ENCODE data around the gene MRPL47. TPM values are rescaled to one million over a fixed set of nuclear protein-coding genes. Genes with fewer than 3 reads are reported as not detected.

MRPL47 gene
- total RNA-seq, 1 donor from 2014 or later: 41.1 TPM

DNA sequence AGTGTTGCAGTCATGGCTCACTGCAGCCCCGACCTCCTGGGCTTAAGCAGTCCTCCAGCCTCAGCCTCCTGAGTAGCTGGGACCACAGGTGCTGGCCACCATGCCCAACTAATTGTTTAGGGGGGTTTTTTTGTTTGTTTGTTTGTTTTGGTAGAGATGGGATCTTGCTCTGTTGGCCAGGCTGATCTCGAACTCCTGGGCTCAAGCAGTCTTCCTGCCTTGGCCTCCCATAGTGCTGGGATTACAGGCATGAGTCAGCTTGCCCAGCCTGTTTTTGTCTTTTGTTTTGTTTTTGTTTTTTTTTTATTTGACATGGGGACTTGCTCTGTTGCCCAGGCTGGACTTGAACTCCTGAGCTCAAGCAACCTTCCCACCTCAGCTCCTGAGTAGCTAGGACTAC, 17.6 kb upstream of the MRPL47 start:
- TF ChIP-seq, protein P1, sequence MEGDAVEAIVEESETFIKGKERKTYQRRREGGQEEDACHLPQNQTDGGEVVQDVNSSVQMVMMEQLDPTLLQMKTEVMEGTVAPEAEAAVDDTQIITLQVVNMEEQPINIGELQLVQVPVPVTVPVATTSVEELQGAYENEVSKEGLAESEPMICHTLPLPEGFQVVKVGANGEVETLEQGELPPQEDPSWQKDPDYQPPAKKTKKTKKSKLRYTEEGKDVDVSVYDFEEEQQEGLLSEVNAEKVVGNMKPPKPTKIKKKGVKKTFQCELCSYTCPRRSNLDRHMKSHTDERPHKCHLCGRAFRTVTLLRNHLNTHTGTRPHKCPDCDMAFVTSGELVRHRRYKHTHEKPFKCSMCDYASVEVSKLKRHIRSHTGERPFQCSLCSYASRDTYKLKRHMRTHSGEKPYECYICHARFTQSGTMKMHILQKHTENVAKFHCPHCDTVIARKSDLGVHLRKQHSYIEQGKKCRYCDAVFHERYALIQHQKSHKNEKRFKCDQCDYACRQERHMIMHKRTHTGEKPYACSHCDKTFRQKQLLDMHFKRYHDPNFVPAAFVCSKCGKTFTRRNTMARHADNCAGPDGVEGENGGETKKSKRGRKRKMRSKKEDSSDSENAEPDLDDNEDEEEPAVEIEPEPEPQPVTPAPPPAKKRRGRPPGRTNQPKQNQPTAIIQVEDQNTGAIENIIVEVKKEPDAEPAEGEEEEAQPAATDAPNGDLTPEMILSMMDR (IDR thresholded peaks at IDR 0.05): no peak
- H3K4me1 ChIP-seq: no peaks in the 10 kb centered on the region
- DNase-seq (ENCODE audit: low spot score in 2 of 2): no peak
- intact Hi-C loops (cut with DNase I): no loop called here
- peaks cover 35 to 54% of the 10 kb centered on the region in 2 donors for H3K36me3 ChIP-seq
- no peaks in the 10 kb centered on the region for H3K27me3 ChIP-seq
- H3K27ac ChIP-seq: no peak overlapping the region
- no peaks in the 10 kb centered on the region for H3K9me3 ChIP-seq
- no peak overlapping the region for H3K4me3 ChIP-seq

DNA sequence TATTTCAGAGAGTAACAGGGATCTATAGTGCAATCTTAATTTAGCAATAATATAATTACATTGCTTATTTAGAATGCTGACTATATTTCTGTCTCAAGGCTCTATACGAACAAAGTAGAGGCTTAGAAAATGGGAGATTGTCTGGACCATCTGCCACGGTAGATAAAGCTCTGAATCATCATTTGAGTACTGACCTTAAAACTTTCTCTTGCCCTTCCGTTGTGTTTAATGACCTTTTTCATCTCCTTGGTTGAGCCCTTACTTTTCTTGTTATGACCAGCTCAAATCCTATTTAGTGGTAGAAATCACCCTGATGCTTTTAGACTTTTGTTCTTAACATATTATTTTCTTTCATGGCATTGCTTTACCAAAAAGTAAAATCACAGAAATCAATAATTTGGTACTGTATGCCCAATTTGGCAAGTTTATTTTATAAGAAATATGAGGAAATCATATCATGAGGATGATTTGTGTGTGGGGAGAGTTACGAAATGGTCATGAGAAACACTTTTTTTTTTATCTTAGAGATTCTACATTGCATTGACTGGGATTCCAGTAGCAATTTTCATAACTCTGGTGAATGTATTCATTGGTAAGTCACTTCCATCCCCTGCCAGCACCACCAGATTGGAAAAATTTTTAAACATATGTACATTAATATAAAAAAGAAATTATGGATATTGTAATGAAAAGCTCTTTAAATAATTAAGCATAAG, 11.2 kb upstream of the MRPL47 start:
- no peak overlapping the region for H3K27ac ChIP-seq
- no peak for DNase-seq (ENCODE audit: low spot score in 2 of 2)
- intact Hi-C loops (cut with DNase I): no loop called here
- no peaks in the 10 kb centered on the region for H3K27me3 ChIP-seq
- no peaks in the 10 kb centered on the region for H3K4me1 ChIP-seq
- H3K9me3 ChIP-seq: no peaks in the 10 kb centered on the region
- TF ChIP-seq, protein P1 (IDR thresholded peaks at IDR 0.05): no peak
- no peak overlapping the region for H3K4me3 ChIP-seq
- H3K36me3 ChIP-seq: peaks cover 18 to 29% of the 10 kb centered on the region in 2 donors

DNA sequence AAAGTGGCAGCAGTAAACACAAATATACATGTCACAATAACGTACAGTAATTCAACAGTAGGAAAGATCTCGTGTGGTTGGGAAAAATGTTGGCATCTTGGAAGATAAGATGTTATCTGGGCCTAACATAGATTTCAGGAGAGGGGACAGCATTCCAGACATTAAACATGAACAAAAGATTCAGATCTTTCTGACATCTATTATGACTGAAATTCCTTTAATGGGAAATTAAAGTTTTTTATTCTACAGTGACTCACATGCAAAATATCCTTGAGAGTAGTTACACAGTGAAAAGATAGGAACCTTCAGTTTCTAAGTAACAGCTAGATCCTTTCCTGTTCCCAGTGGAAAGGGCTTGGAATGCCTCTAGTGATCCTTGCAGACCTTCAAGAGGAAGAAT, 9.4 kb upstream of the MRPL47 start:
- Histone ChIP-seq H3K9me3 (no peaks in the 10 kb centered on the region), H3K27me3 (no peaks in the 10 kb centered on the region), H3K4me1 (no peaks in the 10 kb centered on the region), H3K4me3 (no peak overlapping the region), H3K27ac (no peak overlapping the region), H3K36me3 (peaks cover 14 to 30% of the 10 kb centered on the region in 2 donors)
- TF ChIP-seq, protein P1 (IDR thresholded peaks at IDR 0.05): no peak
- intact Hi-C loops (cut with DNase I): no loop called here
- no peak for DNase-seq (ENCODE audit: low spot score in 2 of 2)

DNA sequence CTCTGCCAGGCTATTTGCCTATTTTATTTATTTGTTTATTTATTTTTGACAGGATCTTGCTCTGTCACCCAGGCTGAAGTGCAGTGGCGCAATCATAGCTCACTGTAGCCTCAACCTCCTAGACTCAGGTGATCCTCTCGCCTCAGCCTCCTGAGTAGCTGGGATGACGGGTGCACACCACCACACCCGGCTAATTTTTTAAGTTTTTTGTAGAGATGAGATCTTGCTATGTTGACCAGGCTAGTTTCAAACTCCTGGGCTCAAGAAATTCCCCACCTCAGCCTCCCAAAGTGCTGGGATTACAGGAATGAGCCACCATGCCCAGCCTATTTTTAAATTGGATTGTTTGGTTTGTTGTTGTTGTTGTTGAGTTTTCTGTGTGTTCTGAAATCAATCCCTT, 5.6 kb upstream of the MRPL47 start:
- TF ChIP-seq, protein P1 (IDR thresholded peaks at IDR 0.05): no peak
- Histone ChIP-seq H3K4me1 (peaks cover 5 to 7% of the 10 kb centered on the region in 2 donors), H3K36me3 (peaks cover 2 to 5% of the 10 kb centered on the region in 2 donors), H3K4me3 (no peak overlapping the region), H3K27ac (no peak overlapping the region), H3K27me3 (no peaks in the 10 kb centered on the region), H3K9me3 (no peaks in the 10 kb centered on the region)
- no peak for DNase-seq (ENCODE audit: low spot score in 2 of 2)
- intact Hi-C loops (cut with DNase I): no loop called here

DNA sequence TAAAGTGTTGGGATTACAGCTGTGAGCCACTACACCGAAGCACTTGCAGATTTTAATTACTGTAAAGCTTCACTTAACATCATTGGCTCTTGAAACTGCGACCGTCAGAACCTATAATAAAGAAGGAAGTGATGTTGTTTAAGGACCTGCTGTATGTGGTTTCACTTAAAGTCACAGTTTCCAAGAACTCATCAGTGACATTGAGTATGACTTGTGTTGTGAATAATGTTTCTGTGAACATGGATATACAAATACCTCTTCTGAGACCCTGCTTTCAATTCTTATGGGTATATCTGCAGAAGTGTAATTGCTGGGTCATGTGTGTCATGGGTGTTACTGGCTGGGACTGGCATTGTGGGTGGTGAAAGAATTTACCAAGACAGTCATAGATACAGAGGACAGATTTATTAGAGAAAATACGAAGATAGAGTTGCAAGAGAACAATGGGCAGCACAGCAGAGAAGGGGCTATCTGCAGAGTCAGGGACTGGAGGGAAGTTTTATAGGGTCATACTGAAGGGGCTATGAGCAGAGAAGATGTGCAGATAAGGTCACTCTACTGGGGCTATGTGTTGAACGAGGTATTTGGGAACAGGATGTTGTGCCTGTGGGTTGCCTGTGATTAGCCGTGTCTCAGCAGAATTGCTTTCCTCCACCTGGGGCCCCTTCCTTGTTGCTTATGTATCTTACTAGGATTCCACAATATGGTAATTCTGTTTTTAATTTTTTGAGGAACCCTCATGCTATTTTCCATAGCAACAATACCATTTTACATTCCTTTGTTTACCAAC, 4.7 kb upstream of the MRPL47 start:
- H3K9me3 ChIP-seq: no peaks in the 10 kb centered on the region
- DNase-seq (ENCODE audit: low spot score in 2 of 2): no peak
- peaks cover 2 to 5% of the 10 kb centered on the region in 2 donors for H3K36me3 ChIP-seq
- H3K4me3 ChIP-seq: no peak overlapping the region
- no peaks in the 10 kb centered on the region for H3K27me3 ChIP-seq
- intact Hi-C loops (cut with DNase I): no loop called here
- TF ChIP-seq, protein P1 (IDR thresholded peaks at IDR 0.05): no peak
- H3K27ac ChIP-seq: no peak overlapping the region
- peaks cover 5 to 7% of the 10 kb centered on the region in 2 donors for H3K4me1 ChIP-seq
